HepG2 (cell line): ENCODE results near the gene ACTR6. TPM values are rescaled to one million over a fixed set of nuclear protein-coding genes. Genes with fewer than 3 reads are reported as not detected.

ENCODE experiments used
- DMAP1 ChIP-seq: IDR thresholded peaks from 2 replicates; pipeline ENCODE4 v1.6.1; 2016
- DZIP1 ChIP-seq: sonication (generic); formaldehyde crosslinking; IDR thresholded peaks from 2 replicates; pipeline ENCODE4 v1.5.0; 2020; ENCODE audit warnings: mild to moderate bottlenecking, missing genetic modification reagents
- FOXC1 ChIP-seq: sonication (generic); formaldehyde crosslinking; IDR thresholded peaks from 2 replicates; pipeline ENCODE4 v1.8.0; 2022; ENCODE audit warnings: mild to moderate bottlenecking, missing genetic modification reagents, borderline replicate concordance
- KAT7 ChIP-seq: IDR thresholded peaks from 2 replicates; pipeline ENCODE4 v1.6.1; 2018; ENCODE audit warnings: borderline replicate concordance, missing compliant biosample characterization
- LCORL ChIP-seq, 2 experiments: fragments of 450-650 bp in 1 of 2; sonication (generic) in 1 of 2; formaldehyde crosslinking in 1 of 2; IDR thresholded peaks; 2 replicates each; pipeline versions ENCODE4 v1.5.0 to v1.6.1; 2017 to 2020; ENCODE audit warnings: antibody characterized with exemption in 1 of 2, missing genetic modification reagents in 1 of 2
- MYPOP ChIP-seq: sonication (generic); formaldehyde crosslinking; IDR thresholded peaks from 2 replicates; pipeline ENCODE4 v1.8.1; 2023; ENCODE audit warnings: mild to moderate bottlenecking, moderate library complexity, missing genetic modification reagents
- NR2F2 ChIP-seq: IDR thresholded peaks from 2 replicates; pipeline ENCODE4 v1.6.1; 2012; ENCODE audit warnings: low read depth, inconsistent platforms, borderline replicate concordance
- SALL2 ChIP-seq: sonication (generic); formaldehyde crosslinking; IDR thresholded peaks from 2 replicates; pipeline ENCODE4 v1.8.1; 2023; ENCODE audit warnings: mild to moderate bottlenecking, missing genetic modification reagents, inconsistent platforms
- YEATS2 ChIP-seq: sonication (generic); formaldehyde crosslinking; IDR thresholded peaks from 2 replicates; pipeline ENCODE4 v1.4.0; 2020; ENCODE audit warnings: missing genetic modification reagents, borderline replicate concordance
- ZFP37 ChIP-seq: sonication (generic); formaldehyde crosslinking; IDR thresholded peaks from 2 replicates; pipeline ENCODE4 v1.4.0; 2020; ENCODE audit warnings: missing genetic modification reagents, borderline replicate concordance
- ZFY ChIP-seq: sonication (generic); formaldehyde crosslinking; IDR thresholded peaks from 2 replicates; pipeline ENCODE4 v1.4.0; 2020; ENCODE audit warnings: missing genetic modification reagents
- ZNF234 ChIP-seq: sonication (generic); formaldehyde crosslinking; conservative IDR thresholded peaks from 2 replicates; pipeline ENCODE4 v1.5.1; 2020; ENCODE audit warnings: mild to moderate bottlenecking, missing genetic modification reagents
- ZNF235 ChIP-seq: sonication (generic); formaldehyde crosslinking; IDR thresholded peaks from 2 replicates; pipeline ENCODE4 v1.8.1; 2023; ENCODE audit warnings: mild to moderate bottlenecking, missing genetic modification reagents, borderline replicate concordance
- ZNF326 ChIP-seq: sonication (generic); formaldehyde crosslinking; IDR thresholded peaks from 2 replicates; pipeline ENCODE4 v1.4.0; 2020; ENCODE audit warnings: missing genetic modification reagents, borderline replicate concordance
- ZNF564 ChIP-seq: sonication (generic); formaldehyde crosslinking; IDR thresholded peaks from 2 replicates; pipeline ENCODE4 v1.8.1; 2023; ENCODE audit warnings: mild to moderate bottlenecking, missing genetic modification reagents
- ZNF644 ChIP-seq: IDR thresholded peaks from 2 replicates; pipeline ENCODE4 v1.6.1; 2016; ENCODE audit warnings: low read depth
- ZNF776 ChIP-seq: sonication (generic); formaldehyde crosslinking; IDR thresholded peaks from 2 replicates; pipeline ENCODE4 v1.4.0; 2020; ENCODE audit warnings: mild to moderate bottlenecking, missing genetic modification reagents
- polyA plus RNA-seq, 8 experiments: library from polyadenylated mRNA; depleted of rRNA in 3 of 8; stranded (reverse) in 7 of 8; unstranded in 1 of 8; fragments of >200 nt; fragmentation: Illumina TruSeq in 4 of 8; extraction: Trizol in 4 of 8; gene quantifications; 2 replicates each; pipeline versions ENCODE4 v1.2.1 to v1.2.3, GENCODE V29; 2011 to 2016; ENCODE audit warnings: low read depth in 4 of 8, missing spikeins in 1 of 8, mixed read lengths in 1 of 8; ENCODE audit not compliant: insufficient read depth in 1 of 8
- total RNA-seq, 5 experiments: library from RNA; depleted of rRNA; stranded (reverse); fragments of >200 nt; fragmentation: Illumina TruSeq; extraction: Trizol; gene quantifications; 2 replicates each; pipeline ENCODE4 v1.2.3, GENCODE V29; 2016; ENCODE audit warnings: low read depth in 1 of 5
- TF ChIP-seq, protein P1 (sequence below): sonication (generic); formaldehyde crosslinking; IDR thresholded peaks from 2 replicates; pipeline ENCODE4 v1.4.0; 2020; ENCODE audit warnings: mild to moderate bottlenecking, missing genetic modification reagents
- TF ChIP-seq, protein P2 (sequence below): IDR thresholded peaks from 2 replicates; pipeline ENCODE4 v1.6.1; 2016; ENCODE audit warnings: missing compliant biosample characterization, missing genetic modification reagents, borderline replicate concordance

Gene ACTR6
- total and polyA plus RNA-seq, 2 of the 13 experiments (the other 11 are each of a cell fraction or from before 2014, with no cell fraction given) = 12.9 to 22.4 TPM

DNA sequence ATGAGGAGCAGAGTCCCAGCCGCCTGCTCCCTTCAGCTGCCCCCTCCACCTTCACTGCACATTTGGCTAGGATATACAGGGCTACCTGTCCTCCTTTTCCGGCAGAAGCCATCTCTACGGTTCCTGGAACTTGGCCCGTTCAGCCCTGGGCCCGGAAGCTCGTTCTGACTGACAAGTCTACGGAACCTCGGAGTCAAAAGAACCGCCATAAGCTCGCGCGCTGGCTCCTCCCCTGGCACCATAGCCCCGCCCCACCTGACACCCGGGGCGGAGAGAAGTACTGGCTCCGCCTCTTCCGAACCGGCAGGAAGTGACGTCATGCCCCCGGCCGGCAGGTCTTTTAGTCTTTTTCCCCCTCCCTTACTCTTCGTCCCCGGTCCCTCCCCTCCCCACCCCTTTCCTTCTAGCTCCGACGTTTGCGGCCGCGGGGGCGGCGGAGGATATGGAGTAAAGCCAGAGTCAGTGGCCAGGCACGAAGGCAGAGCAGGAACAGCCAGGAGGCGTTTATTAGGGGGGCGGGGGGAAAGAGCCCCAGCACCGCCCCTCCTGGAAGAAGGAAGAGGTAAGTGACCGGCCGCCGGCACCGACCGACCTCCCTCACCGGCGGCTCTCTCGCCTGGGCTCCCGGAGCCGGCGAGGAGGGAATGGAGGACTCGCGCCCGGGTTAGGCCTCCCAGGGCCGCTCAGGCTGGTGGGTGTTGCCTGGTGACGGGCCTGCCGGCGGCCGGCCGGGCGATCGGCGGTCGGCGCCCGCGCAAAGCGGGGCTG lies 66.4 kb downstream of the ACTR6 start, which contains the start of the genes DEPDC4 and SCYL2 (continued):
- TF ChIP-seq MYPOP (CRISPR knock-in tag) (peak; percentile 19; the same call in 1 of the 2 replicates), ZFY (CRISPR knock-in tag) (peak; percentile 89), ZNF564 (CRISPR knock-in tag) (peak; percentile 57; the same call in 1 of the 2 replicates), ZNF644 (CRISPR knock-in tag) (no peak), ZNF776 (CRISPR knock-in tag) (peak; percentile 51; the same call in 1 of the 2 replicates), KAT7 (CRISPR knock-in tag) (peak; percentile 91; the same call in 1 of the 2 replicates), ZNF234 (no peak), SALL2 (CRISPR knock-in tag) (no peak), ZNF235 (no peak), YEATS2 (CRISPR knock-in tag) (peak; percentile 34; the same call in 1 of the 2 replicates), ZNF326 (CRISPR knock-in tag) (no peak), FOXC1 (CRISPR knock-in tag) (peak; percentile 79; the same call in 1 of the 2 replicates), LCORL (IDR thresholded peaks at IDR 0.05) (no peak), LCORL (CRISPR knock-in tag; IDR thresholded peaks at IDR 0.05) (peak; percentile 71; the same call in 1 of the 2 replicates), NR2F2 (no peak), DZIP1 (CRISPR knock-in tag) (0 out of 2 replicates have a peak, but pooled peaks have one; percentile 25), DMAP1 (CRISPR knock-in tag) (0 out of 2 replicates have a peak, but pooled peaks have one; percentile 31), ZFP37 (no peak)
- TF ChIP-seq, protein P1, sequence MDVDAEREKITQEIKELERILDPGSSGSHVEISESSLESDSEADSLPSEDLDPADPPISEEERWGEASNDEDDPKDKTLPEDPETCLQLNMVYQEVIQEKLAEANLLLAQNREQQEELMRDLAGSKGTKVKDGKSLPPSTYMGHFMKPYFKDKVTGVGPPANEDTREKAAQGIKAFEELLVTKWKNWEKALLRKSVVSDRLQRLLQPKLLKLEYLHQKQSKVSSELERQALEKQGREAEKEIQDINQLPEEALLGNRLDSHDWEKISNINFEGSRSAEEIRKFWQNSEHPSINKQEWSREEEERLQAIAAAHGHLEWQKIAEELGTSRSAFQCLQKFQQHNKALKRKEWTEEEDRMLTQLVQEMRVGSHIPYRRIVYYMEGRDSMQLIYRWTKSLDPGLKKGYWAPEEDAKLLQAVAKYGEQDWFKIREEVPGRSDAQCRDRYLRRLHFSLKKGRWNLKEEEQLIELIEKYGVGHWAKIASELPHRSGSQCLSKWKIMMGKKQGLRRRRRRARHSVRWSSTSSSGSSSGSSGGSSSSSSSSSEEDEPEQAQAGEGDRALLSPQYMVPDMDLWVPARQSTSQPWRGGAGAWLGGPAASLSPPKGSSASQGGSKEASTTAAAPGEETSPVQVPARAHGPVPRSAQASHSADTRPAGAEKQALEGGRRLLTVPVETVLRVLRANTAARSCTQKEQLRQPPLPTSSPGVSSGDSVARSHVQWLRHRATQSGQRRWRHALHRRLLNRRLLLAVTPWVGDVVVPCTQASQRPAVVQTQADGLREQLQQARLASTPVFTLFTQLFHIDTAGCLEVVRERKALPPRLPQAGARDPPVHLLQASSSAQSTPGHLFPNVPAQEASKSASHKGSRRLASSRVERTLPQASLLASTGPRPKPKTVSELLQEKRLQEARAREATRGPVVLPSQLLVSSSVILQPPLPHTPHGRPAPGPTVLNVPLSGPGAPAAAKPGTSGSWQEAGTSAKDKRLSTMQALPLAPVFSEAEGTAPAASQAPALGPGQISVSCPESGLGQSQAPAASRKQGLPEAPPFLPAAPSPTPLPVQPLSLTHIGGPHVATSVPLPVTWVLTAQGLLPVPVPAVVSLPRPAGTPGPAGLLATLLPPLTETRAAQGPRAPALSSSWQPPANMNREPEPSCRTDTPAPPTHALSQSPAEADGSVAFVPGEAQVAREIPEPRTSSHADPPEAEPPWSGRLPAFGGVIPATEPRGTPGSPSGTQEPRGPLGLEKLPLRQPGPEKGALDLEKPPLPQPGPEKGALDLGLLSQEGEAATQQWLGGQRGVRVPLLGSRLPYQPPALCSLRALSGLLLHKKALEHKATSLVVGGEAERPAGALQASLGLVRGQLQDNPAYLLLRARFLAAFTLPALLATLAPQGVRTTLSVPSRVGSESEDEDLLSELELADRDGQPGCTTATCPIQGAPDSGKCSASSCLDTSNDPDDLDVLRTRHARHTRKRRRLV (CRISPR knock-in tag) = peak; percentile 65; the same call in 1 of the 2 replicates
- TF ChIP-seq, protein P2, sequence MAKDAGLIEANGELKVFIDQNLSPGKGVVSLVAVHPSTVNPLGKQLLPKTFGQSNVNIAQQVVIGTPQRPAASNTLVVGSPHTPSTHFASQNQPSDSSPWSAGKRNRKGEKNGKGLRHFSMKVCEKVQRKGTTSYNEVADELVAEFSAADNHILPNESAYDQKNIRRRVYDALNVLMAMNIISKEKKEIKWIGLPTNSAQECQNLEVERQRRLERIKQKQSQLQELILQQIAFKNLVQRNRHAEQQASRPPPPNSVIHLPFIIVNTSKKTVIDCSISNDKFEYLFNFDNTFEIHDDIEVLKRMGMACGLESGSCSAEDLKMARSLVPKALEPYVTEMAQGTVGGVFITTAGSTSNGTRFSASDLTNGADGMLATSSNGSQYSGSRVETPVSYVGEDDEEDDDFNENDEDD (CRISPR knock-in tag) = no peak
